ENCODE data around the gene HARS1. TPM values are rescaled to one million over a fixed set of nuclear protein-coding genes. Genes with fewer than 3 reads are reported as not detected.

Gene HARS1
- total RNA-seq, 4 donors from 2014 or later, result 39.6 to 51.6 (median 43.9) TPM

DNA sequence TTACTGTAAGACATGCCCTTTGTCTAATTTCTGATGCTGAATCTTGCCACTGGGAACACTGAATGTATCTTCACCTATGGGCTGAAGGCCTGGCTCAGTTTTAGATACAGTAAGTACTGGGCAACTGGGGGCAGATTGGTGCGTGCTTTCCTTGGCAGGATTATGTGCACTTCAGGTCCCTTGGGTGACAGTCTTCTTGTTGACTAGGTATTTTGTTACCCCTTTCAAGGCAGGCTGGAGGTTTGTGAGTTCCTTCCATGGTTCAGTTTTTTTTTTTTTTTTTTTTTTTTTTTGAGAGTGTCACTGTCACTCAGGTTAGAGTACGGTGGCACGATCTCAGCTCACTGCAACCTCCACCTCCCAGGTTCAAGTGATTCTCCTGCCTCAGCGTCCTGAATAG is 16.6 kb upstream of the HARS1 start:
- H3K36me3 ChIP-seq, result peaks cover 0 to 31% (median 14%) of the 10 kb centered on the region in 4 donors
- TF ChIP-seq POLR2A (IDR thresholded peaks at IDR 0.05), result no peak
- no peak for TF ChIP-seq POLR2AphosphoS5 (IDR thresholded peaks at IDR 0.05)
- TF ChIP-seq, protein P1, sequence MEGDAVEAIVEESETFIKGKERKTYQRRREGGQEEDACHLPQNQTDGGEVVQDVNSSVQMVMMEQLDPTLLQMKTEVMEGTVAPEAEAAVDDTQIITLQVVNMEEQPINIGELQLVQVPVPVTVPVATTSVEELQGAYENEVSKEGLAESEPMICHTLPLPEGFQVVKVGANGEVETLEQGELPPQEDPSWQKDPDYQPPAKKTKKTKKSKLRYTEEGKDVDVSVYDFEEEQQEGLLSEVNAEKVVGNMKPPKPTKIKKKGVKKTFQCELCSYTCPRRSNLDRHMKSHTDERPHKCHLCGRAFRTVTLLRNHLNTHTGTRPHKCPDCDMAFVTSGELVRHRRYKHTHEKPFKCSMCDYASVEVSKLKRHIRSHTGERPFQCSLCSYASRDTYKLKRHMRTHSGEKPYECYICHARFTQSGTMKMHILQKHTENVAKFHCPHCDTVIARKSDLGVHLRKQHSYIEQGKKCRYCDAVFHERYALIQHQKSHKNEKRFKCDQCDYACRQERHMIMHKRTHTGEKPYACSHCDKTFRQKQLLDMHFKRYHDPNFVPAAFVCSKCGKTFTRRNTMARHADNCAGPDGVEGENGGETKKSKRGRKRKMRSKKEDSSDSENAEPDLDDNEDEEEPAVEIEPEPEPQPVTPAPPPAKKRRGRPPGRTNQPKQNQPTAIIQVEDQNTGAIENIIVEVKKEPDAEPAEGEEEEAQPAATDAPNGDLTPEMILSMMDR (IDR thresholded peaks at IDR 0.05), result no peak
- no peak for TF ChIP-seq EP300 (IDR thresholded peaks at IDR 0.05; ENCODE audit: low read depth)

DNA sequence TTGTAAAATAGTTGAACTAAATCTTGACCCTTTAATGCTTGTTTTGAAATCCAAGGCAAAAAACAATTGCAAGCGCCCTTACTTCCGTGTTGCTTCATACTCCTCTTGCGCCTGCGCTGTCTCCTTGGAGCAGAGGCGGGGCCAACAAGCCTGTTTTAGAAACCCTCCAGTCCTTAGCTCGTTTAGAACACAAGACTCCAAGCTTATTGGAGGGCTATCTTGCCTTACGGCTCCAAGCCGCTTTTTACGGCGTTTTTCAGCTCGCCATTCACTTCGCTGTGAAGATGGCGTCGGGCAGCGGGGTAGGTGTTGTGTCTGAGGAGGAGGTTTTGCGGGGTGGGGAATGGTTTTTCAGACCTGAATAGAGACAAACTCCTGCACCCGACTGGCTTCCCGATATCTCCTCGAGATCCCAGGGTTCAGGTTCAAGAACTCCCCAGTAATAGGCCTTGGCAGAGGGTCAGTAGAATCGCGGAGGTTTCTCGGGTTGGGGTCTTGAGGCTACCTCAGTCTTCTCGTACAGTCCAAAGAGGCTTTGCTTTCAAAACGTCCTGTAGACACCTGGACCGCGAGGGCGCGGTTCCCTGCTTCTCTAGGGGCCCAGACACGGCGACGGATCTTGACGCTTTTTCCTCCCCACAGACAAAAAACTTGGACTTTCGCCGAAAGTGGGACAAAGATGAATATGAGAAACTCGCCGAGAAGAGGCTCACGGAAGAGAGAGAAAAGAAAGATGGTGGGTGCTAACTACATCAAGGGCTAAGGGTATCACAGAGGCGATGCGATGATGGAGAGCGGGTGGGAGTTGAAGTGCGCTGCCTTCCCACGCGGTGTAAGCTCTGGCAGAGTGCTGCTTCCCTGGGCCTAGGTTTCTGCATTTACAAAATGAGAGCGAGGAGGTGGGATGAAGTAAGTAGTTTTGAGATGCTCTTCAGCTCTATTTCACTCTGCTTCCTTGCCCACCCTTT is 9.3 kb upstream of the HARS1 start, which contains the start of gene ZMAT2:
TSS of gene ZMAT2 (plus strand) at position 271 of the 968 bp plus-strand sequence. CDS start at position 285, 14 bp downstream.
- intact Hi-C loops (cut with DNase I; ENCODE audit: low total_unique reads), result no loop called here
- TF ChIP-seq EP300 (IDR thresholded peaks at IDR 0.05; ENCODE audit: low read depth) (no peak), POLR2AphosphoS5 (IDR thresholded peaks at IDR 0.05) (peak; percentile 87 to 93 (median 92)), POLR2A (IDR thresholded peaks at IDR 0.05) (peak; percentile 84)
- TF ChIP-seq, protein P1 (IDR thresholded peaks at IDR 0.05), result no peak

More for the DNA sequence above, 16.6 kb upstream of the HARS1 start:
- Histone ChIP-seq H3K4me3 (no peak overlapping the region), H3K4me1 (peaks cover 0 to 21% (median 11%) of the 10 kb centered on the region in 4 donors), H3K27me3 (no peaks in the 10 kb centered on the region), H3K27ac (no peak overlapping the region), H3K9me3 (no peaks in the 10 kb centered on the region)
- DNase-seq, result no peak
- in situ Hi-C loops (cut with MboI; ENCODE audit: low pct_ligation_motif_present in 1 of 4, low pct_unique_long_range_greater_than_20kb in 1 of 4, low sequenced_read_pairs in 3 of 4), result loop anchor here in 1 of 4 donors (10.0 to 25.0 kb wide), 2 partner anchors 143 to 471 kb away; partner anchors contain the start of genes APBB3 and SLC35A4
- intact Hi-C loops (cut with DNase I; ENCODE audit: low total_unique reads), result no loop called here
- 94 to 100% methylated on average over 2 to 4 of the region's 4 CpGs for WGBS, 2 donors (ENCODE audit: low coverage in 1 of 2)

DNA sequence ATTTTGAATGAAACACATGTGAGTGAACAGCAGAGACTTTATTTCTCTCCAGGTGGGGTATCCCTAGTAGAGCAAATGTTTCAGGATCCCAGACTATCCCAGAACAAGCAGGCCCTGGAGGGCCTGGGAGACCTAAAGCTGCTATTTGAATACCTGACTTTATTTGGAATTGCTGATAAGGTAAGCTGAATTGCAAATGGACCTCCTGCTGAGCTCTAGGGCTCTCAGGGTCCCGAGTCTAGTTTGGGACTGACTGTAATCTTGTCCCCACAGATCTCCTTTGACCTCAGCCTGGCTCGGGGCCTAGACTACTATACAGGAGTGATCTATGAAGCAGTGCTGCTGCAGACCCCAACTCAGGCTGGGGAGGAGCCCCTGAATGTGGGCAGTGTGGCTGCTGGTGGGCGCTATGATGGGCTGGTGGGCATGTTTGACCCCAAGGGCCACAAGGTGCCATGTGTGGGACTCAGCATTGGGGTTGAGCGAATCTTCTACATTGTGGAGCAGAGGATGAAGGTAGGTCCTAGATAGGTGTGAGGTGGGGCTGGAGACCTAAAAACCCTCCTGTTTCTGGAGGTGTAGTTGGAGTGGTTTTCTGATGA is 5.8 kb upstream of the HARS1 start:
- in situ Hi-C loops (cut with MboI; ENCODE audit: low pct_ligation_motif_present in 1 of 4, low pct_unique_long_range_greater_than_20kb in 1 of 4, low sequenced_read_pairs in 3 of 4), result loop anchor here in 1 of 4 donors (25.0 kb wide), 1 partner anchor 285 kb away; the partner anchor contains the start of gene ANKHD1
- 98% methylated on average over 4 of the region's 4 CpGs; no CpG with 5 or more reads in 1 of the 2 donors for WGBS, 2 donors (ENCODE audit: low coverage in 1 of 2)
- Histone ChIP-seq H3K4me3 (no peak overlapping the region), H3K27me3 (no peaks in the 10 kb centered on the region), H3K4me1 (peaks cover 7 to 35% (median 17%) of the 10 kb centered on the region in 4 donors), H3K36me3 (peaks cover 0 to 54% (median 24%) of the 10 kb centered on the region in 4 donors), H3K27ac (no peak overlapping the region), H3K9me3 (no peaks in the 10 kb centered on the region)
- no peak for DNase-seq
- intact Hi-C loops (cut with DNase I; ENCODE audit: low total_unique reads), result no loop called here
- TF ChIP-seq POLR2A (IDR thresholded peaks at IDR 0.05), result no peak
- TF ChIP-seq, protein P1 (IDR thresholded peaks at IDR 0.05), result no peak
- no peak for TF ChIP-seq EP300 (IDR thresholded peaks at IDR 0.05; ENCODE audit: low read depth)
- no peak for TF ChIP-seq POLR2AphosphoS5 (IDR thresholded peaks at IDR 0.05)

More for the DNA sequence above, 9.3 kb upstream of the HARS1 start, which contains the start of gene ZMAT2:
- peak; percentile 97 for DNase-seq
- Histone ChIP-seq H3K4me3 (peak within 1 kb of the TSS; percentile 47 to 97 (median 72)), H3K36me3 (peaks cover 0 to 63% (median 31%) of the 10 kb centered on the region in 4 donors), H3K9me3 (no peaks in the 10 kb centered on the region), H3K27me3 (no peaks in the 10 kb centered on the region), H3K27ac (peak within 1 kb of the TSS; percentile 65 to 88 (median 82)), H3K4me1 (peaks cover 0 to 18% (median 12%) of the 10 kb centered on the region in 4 donors)
- in situ Hi-C loops (cut with MboI; ENCODE audit: low pct_ligation_motif_present in 1 of 4, low pct_unique_long_range_greater_than_20kb in 1 of 4, low sequenced_read_pairs in 3 of 4), result loop anchor here in 1 of 4 donors (10.0 to 25.0 kb wide), 2 partner anchors 136 to 463 kb away; partner anchors contain the start of genes APBB3 and SLC35A4
- 0 to 1% methylated on average over 12 to 44 of the region's 44 CpGs for WGBS, 2 donors (ENCODE audit: low coverage in 1 of 2)

Data from transverse colon (tissue), 4 donors.